K562 (cell line): Measurements from ENCODE around the gene CLGN. TPM values are rescaled to one million over a fixed set of nuclear protein-coding genes. Genes with fewer than 3 reads are reported as not detected.

ENCODE experiments used
- ATAC-seq: fragments of 200-7000 bp; cut with Tn5 transposase; 3 replicates; pipeline ENCODE4 v1.9.1; 2020; ENCODE audit warnings: moderate library complexity
- BruUV-seq: library from RNA; stranded (reverse); fragments of 400-500 nt; replicated peaks from 2 replicates; lab custom pipeline; 2021; lab: Mats Ljungman, UMichigan
- CTCF ChIA-PET: fragments of 300-600 bp; formaldehyde crosslinking; extraction: SDS; loops from one replicate; lab custom pipeline; 2021; ENCODE audit warnings: low intra/inter-chr PET ratio; lab: Yijun Ruan, JAX
- POLR2A ChIA-PET: fragments of 300-600, 350-650 bp; sonication (Branson Sonifier 250); formaldehyde crosslinking; extraction: SDS; loops from one replicate; lab custom pipeline; 2021; ENCODE audit warnings: antibody characterized with exemption, inconsistent platforms; lab: Yijun Ruan, JAX
- DNase-seq, 4 experiments: peaks; one replicate each; pipeline versions ENCODE4 v3.0.0 to v3.0.0-alpha.2; 2011 to 2018; ENCODE audit warnings: low spot score in 3 of 4, mixed read lengths in 3 of 4; ENCODE audit errors: extremely low read depth in 1 of 4
- FAIRE-seq: peaks from 2 replicates; lab custom pipeline; 2011; peaks lifted over from hg19 to GRCh38; lab: Jason Lieb, UNC
- H2AFZ ChIP-seq: 2 replicates; pipeline ENCODE4 v1.6.0; 2011; ENCODE audit warnings: low read depth, low read length, control low read depth, inconsistent platforms
- H3K27ac ChIP-seq: fragments of 200-600 bp; 3 replicates; pipeline ENCODE4 v1.8.0; 2011; ENCODE audit warnings: low read depth, mild to moderate bottlenecking, control low read depth, inconsistent platforms, low read length, moderate library complexity, mixed read lengths; ENCODE audit errors: extremely low read depth
- H3K27me3 ChIP-seq, 2 experiments: fragments of 300-600 bp in 1 of 2; 2 replicates in 1 of 2; 3 replicates in 1 of 2; pipeline versions ENCODE4 v1.6.0 to v1.8.0; 2011; ENCODE audit warnings: inconsistent platforms in 2 of 2, low read length in 2 of 2, mild to moderate bottlenecking in 1 of 2, mixed read lengths in 1 of 2, moderate library complexity in 1 of 2; ENCODE audit not compliant: control insufficient read depth in 2 of 2, insufficient read depth in 2 of 2
- H3K36me3 ChIP-seq: fragments of 300-600 bp; 3 replicates; pipeline ENCODE4 v1.8.0; 2011; ENCODE audit warnings: mild to moderate bottlenecking, low read length, inconsistent platforms; ENCODE audit not compliant: control insufficient read depth, insufficient read depth
- H3K4me1 ChIP-seq, 2 experiments: fragments of 200-600 bp in 1 of 2; replicated peaks in 1 of 2; 2 replicates in 1 of 2; 3 replicates in 1 of 2; pipeline versions ENCODE4 v1.5.1 to v1.8.0; 2011; ENCODE audit warnings: inconsistent platforms in 2 of 2, low read length in 2 of 2, mild to moderate bottlenecking in 1 of 2, mixed read lengths in 1 of 2, moderate library complexity in 1 of 2; ENCODE audit not compliant: control insufficient read depth in 2 of 2, insufficient read depth in 2 of 2
- H3K4me2 ChIP-seq: 2 replicates; pipeline ENCODE4 v1.6.1; 2011; ENCODE audit warnings: low read length, control low read depth, inconsistent platforms, mixed read lengths; ENCODE audit not compliant: insufficient read depth
- H3K4me3 ChIP-seq: fragments of 200-600 bp; sonication (generic), shearing (Covaris generic); 2 replicates; pipeline ENCODE4 v1.5.1; 2016; ENCODE audit warnings: control low read depth, inconsistent platforms
- H3K79me2 ChIP-seq: fragments of 200-600 bp; 3 replicates; pipeline ENCODE4 v1.8.0; 2011; ENCODE audit warnings: low read length, inconsistent platforms; ENCODE audit not compliant: control insufficient read depth, insufficient read depth
- H3K9ac ChIP-seq, 2 experiments: 2 replicates each; pipeline versions ENCODE4 v1.6.0 to v1.6.1; 2011; ENCODE audit warnings: low read depth in 2 of 2, low read length in 2 of 2, control low read depth in 1 of 2, inconsistent platforms in 1 of 2, mild to moderate bottlenecking in 1 of 2, mixed read lengths in 1 of 2; ENCODE audit not compliant: insufficient read depth in 1 of 2
- H3K9me1 ChIP-seq: one replicate; pipeline ENCODE4 v1.6.0; 2011; ENCODE audit warnings: inconsistent platforms, mild to moderate bottlenecking, low read length, moderate library complexity; ENCODE audit not compliant: control insufficient read depth, insufficient read depth
- H3K9me3 ChIP-seq: replicated peaks from 2 replicates; pipeline ENCODE4 v1.5.1; 2011; ENCODE audit warnings: low read depth, low read length, inconsistent platforms; ENCODE audit not compliant: control insufficient read depth, insufficient read depth
- H4K20me1 ChIP-seq: replicated peaks from 2 replicates; pipeline ENCODE4 v1.6.1; 2011; ENCODE audit warnings: low read length, inconsistent platforms, mixed read lengths; ENCODE audit not compliant: control insufficient read depth, insufficient read depth
- C11orf30 ChIP-seq: fragments of 450-650 bp; IDR thresholded peaks from 2 replicates; pipeline ENCODE4 v1.6.1; 2016; ENCODE audit warnings: low read depth, mild to moderate bottlenecking
- CREM ChIP-seq: IDR thresholded peaks from 2 replicates; pipeline ENCODE4 v1.6.1; 2014; ENCODE audit warnings: antibody characterized with exemption, low read depth
- CTCF ChIP-seq, 3 experiments: IDR thresholded peaks in 2 of 3; conservative IDR thresholded peaks in 1 of 3; 2 replicates each; pipeline ENCODE4 v1.5.1; 2011 to 2012; ENCODE audit warnings: low read length in 3 of 3, mild to moderate bottlenecking in 3 of 3, control low read depth in 2 of 3, improper control_type of control experiment in 1 of 3, inconsistent platforms in 1 of 3, low read depth in 1 of 3, mixed read lengths in 1 of 3, moderate library complexity in 1 of 3; ENCODE audit not compliant: insufficient read depth in 2 of 3
- JUND ChIP-seq, 2 experiments: IDR thresholded peaks; 2 replicates in 1 of 2; 3 replicates in 1 of 2; pipeline ENCODE4 v1.6.1; 2011; ENCODE audit warnings: borderline replicate concordance in 2 of 2, low read depth in 2 of 2, low read length in 2 of 2, improper control_type of control experiment in 1 of 2, missing biosample characterization in 1 of 2, missing genetic modification characterization in 1 of 2, missing genetic modification reagents in 1 of 2
- MXD1 ChIP-seq: fragments of 250-450 bp; sonication (Bioruptor Pico); IDR thresholded peaks from 2 replicates; pipeline ENCODE4 v1.8.0; 2021; ENCODE audit warnings: borderline replicate concordance, mild to moderate bottlenecking, moderate library complexity; ENCODE audit not compliant: poor library complexity, severe bottlenecking
- RAD21 ChIP-seq, 2 experiments: fragments of 250-450 bp in 1 of 2; fragments of 450-650 bp in 1 of 2; sonication (Bioruptor Pico) in 1 of 2; formaldehyde crosslinking in 1 of 2; IDR thresholded peaks in 1 of 2; conservative IDR thresholded peaks in 1 of 2; 2 replicates each; pipeline versions ENCODE4 v1.4.0 to v1.8.0; 2020 to 2022; ENCODE audit warnings: mild to moderate bottlenecking in 2 of 2, moderate library complexity in 1 of 2
- SIRT6 ChIP-seq: IDR thresholded peaks from one replicate; pipeline ENCODE4 v1.6.1; 2012; ENCODE audit warnings: low read depth, mild to moderate bottlenecking, control low read depth, inconsistent platforms, low read length, moderate library complexity
- TAF15 ChIP-seq: fragments of 200-400 bp; formaldehyde crosslinking; IDR thresholded peaks from 2 replicates; pipeline ENCODE4 v1.6.1; 2017; ENCODE audit warnings: mild to moderate bottlenecking, low read depth, low read length, moderate library complexity
- YY1 ChIP-seq, 3 experiments: IDR thresholded peaks; 2 replicates each; pipeline ENCODE4 v1.6.1; 2011; ENCODE audit warnings: low read length in 2 of 3, mild to moderate bottlenecking in 2 of 3, moderate library complexity in 2 of 3, borderline replicate concordance in 1 of 3, control low read depth in 1 of 3, low read depth in 1 of 3; ENCODE audit not compliant: insufficient read depth in 3 of 3, insufficient replicate concordance in 2 of 3, control insufficient read depth in 1 of 3, insufficient read length in 1 of 3; ENCODE audit errors: extremely low read depth in 1 of 3
- ZNF316 ChIP-seq: fragments of 450-650 bp; IDR thresholded peaks from 2 replicates; pipeline ENCODE4 v1.6.1; 2016
- WGBS: fragments of 100-300 bp; shearing (Covaris generic); methylation state at CpG from one replicate; pipeline ENCODE4 v1.1.6; 2016; ENCODE audit warnings: low coverage, mixed read lengths; ENCODE audit not compliant: insufficient coverage; ENCODE audit errors: missing lambda C conversion rate; 5-methylcytosine and 5-hydroxymethylcytosine counted together
- in situ Hi-C: fragments of 300-500 bp; cut with MboI; formaldehyde crosslinking; loops from 4 replicates; pipeline ENCODE4 v1.15.0; 2018; ENCODE audit warnings: inconsistent platforms, mixed read lengths
- intact Hi-C: fragments of 100-400 bp; cut with micrococcal nuclease; formaldehyde crosslinking; loops from 2 replicates; pipeline ENCODE4 v1.14.2; 2022
- polyA plus RNA-seq, 8 experiments: library from polyadenylated mRNA; depleted of rRNA in 4 of 8; stranded (reverse) in 5 of 8; unstranded in 3 of 8; fragments of >200 nt; fragmentation: Nextera tagmentation in 2 of 8; fragmentation: Illumina TruSeq in 1 of 8; extraction: Ambion mirVana in 2 of 8; extraction: Trizol in 1 of 8; gene quantifications; 2 replicates each; pipeline versions ENCODE4 v1.2.1 to v1.2.3, GENCODE V29; 2011 to 2014; ENCODE audit warnings: inconsistent platforms in 1 of 8, missing spikeins in 1 of 8
- total RNA-seq, 7 experiments: library from RNA; depleted of rRNA in 6 of 7; stranded (reverse); fragments of >200 nt in 6 of 7; fragmentation: Illumina TruSeq in 2 of 7; extraction: Trizol in 2 of 7; gene quantifications; 2 replicates each; pipeline versions ENCODE4 v1.2.1 to v1.2.3, GENCODE V29; 2011 to 2021; ENCODE audit warnings: low replicate concordance in 1 of 7

Gene CLGN
- total and polyA plus RNA-seq, 9 of the 15 experiments (the other 6 are each of a cell fraction or from before 2014, with no cell fraction given) = 0.22 to 3.6 (median 2.7) TPM

- TF ChIP-seq SIRT6 (no peak), YY1 (IDR thresholded peaks at IDR 0.05; ENCODE audit: borderline replicate concordance in 1 of 3, control insufficient read depth in 1 of 3, extremely low read depth in 1 of 3, insufficient read depth in 3 of 3, insufficient read length in 1 of 3, insufficient replicate concordance in 2 of 3, low read depth in 1 of 3, low read length in 2 of 3) (no peak), C11orf30 (peak; percentile 31; the same call in 1 of the 2 replicates), ZNF316 (peak; percentile 69), CREM (no peak)
- TF ChIP-seq, all 486 proteins: peak for 5
Measured at GRCh38 chr4:140400111-140400510, 27.3 kb downstream of the CLGN start (continued).

DNA sequence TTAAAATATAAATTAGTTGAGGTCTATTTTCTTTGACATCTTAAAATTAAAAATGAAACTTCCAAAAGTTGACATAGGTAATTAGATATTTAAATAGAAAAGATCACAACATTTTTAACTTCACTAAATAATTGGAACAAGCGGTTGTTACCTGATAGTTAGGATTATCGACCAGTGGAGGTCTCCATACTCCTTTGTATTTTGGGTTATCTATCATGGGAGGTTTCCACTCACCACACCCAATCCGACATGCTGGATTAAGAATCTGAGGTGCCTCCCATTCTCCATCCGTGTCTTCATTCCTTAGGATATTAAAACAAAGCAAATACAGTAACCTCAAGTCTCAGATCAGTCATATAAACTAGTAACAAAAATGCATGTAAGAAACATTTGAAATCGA lies 31.8 kb downstream of the CLGN start:
- WGBS = 6% methylated on average over 5 of the region's 5 CpGs
- no TSS peak for BruUV-seq
- no peak for TF ChIP-seq TAF15
- no peak for TF ChIP-seq JUND (IDR thresholded peaks at IDR 0.05; ENCODE audit: borderline replicate concordance, low read depth, low read length)
- TF ChIP-seq JUND (tag; IDR thresholded peaks at IDR 0.05; ENCODE audit: borderline replicate concordance, low read depth, low read length) = no peak
- TF ChIP-seq RAD21 (CRISPR knock-in tag; conservative IDR thresholded peaks at IDR 0.05 in 1 of 2, IDR thresholded peaks at IDR 0.05 in 1 of 2) = peak; percentile 16 to 33; a peak in 2 of 4 replicates
- TF ChIP-seq MXD1 = no peak
- TF ChIP-seq CTCF (IDR thresholded peaks at IDR 0.05 in 2 of 3, conservative IDR thresholded peaks at IDR 0.05 in 1 of 3; ENCODE audit: insufficient read depth in 2 of 3, low read depth in 1 of 3, low read length in 3 of 3) = peak in 1 of 3 experiments; percentile 38; a peak in 2 of 6 replicates
- TF ChIP-seq, all 486 proteins: peak for 2
- no peak overlapping the region for H3K4me3 ChIP-seq
- ATAC-seq (no peak), FAIRE-seq (no peak), DNase-seq (peak in 1 of 4 experiments; percentile 7)
- H3K79me2 ChIP-seq = no peaks in the 10 kb centered on the region
- no peak overlapping the region for H2AFZ ChIP-seq
- H3K9me1 ChIP-seq = no peaks in the 10 kb centered on the region
- H3K27me3 ChIP-seq = no peaks in the 10 kb centered on the region; a peak in 1 of 5 replicates
- no peak overlapping the region for H3K9ac ChIP-seq
- no peaks in the 10 kb centered on the region for H3K36me3 ChIP-seq
- H3K4me1 ChIP-seq = no peaks in the 10 kb centered on the region
- no peak overlapping the region for H3K4me2 ChIP-seq
- in situ Hi-C loops = no loop called here
- H3K9me3 ChIP-seq = no peaks in the 10 kb centered on the region
- H4K20me1 ChIP-seq = no peaks in the 10 kb centered on the region
- ChIA-PET CTCF (interaction anchor here (0.6 to 2.2 kb wide), 3 partner anchors 214 to 242 kb away, joined by 3 to 8 read pairs (median 3); no protein-coding TSS in a partner anchor), POLR2A (no interaction called here)
- intact Hi-C loops = loop anchor here (1.0 kb wide), 1 partner anchor 215 kb away; no protein-coding TSS in a partner anchor
- H3K27ac ChIP-seq = no peak overlapping the region
